GM21390 (cell line): ENCODE data around the gene ST3GAL6.

Experiments
- ATAC-seq: cut with Tn5 transposase; IDR thresholded peaks from one replicate; pipeline ENCODE4 v1.9.1; 2021; ENCODE audit not compliant: unreplicated experiment

The ST3GAL6 gene

DNA sequence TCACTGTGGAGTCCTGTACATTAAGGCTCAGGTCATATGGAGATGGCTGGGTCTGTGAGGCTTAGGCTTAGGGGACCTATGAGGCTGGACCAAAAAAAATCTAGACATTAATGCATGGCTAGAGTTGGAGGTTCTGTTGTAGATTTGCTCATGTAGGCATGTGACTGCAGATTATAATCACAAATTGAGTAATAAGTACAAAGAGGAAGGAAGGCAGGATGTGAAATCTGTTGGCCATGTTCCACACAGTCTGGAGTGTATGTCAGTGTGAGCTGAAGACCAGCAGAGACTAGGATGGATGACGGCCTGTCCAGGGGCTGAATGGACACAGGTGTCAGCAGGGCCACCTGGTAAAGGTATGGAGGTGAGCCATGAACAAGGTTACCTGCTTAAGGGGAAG is at the start of gene ST3GAL6:
Gene ST3GAL6 (plus strand): TSS at position 265 of the 400 bp plus-strand sequence. CDS start 5,101 bp downstream, outside the sequence.
- no peak for ATAC-seq

DNA sequence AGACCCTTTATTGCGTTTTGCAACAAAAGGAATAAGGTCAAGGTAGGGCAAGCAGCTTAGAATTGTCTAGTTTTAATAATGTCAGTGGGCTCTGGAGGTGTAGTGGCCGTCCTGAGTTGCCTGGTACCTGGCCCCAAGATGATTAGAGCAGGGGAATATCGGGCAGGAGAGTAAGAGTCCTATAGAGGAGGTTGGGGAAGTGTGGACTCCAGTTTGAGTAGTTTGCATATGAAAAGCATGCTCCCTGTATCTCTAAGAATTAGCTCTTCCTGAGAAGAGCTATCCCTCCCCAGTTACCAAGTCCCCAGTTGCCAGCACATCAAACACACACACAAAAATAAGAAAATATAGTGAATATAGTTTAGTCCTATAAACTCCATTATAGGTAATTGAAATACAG is 49.2 kb upstream of the ST3GAL6 start:
- no peak for ATAC-seq

GRCh38 chr3:98717584-98717983 is 45.6 kb upstream of the ST3GAL6 start:
- ATAC-seq, result no peak

- no peak for ATAC-seq
Observed at GRCh38 chr3:98718730-98719129, 44.4 kb upstream of the ST3GAL6 start.

DNA sequence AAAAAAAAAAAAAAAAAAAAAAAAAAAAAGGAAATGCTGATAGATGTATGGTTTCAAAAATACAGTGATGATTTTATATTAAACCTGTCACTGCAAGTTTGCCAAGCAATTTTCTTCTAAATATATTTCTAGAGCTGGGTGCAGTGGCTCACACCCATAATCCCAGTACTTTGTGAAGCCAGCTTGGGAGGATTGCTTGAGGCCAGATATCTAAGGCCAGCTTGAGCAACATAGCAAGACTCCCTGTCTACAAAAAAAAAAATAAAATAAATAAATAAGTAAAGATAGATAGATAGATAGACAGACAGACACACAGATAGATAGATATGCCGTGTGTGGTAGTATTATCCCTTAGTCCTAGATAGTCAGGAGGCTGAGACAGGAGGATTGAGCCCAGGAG is 41.4 kb upstream of the ST3GAL6 start:
- ATAC-seq, result no peak

DNA sequence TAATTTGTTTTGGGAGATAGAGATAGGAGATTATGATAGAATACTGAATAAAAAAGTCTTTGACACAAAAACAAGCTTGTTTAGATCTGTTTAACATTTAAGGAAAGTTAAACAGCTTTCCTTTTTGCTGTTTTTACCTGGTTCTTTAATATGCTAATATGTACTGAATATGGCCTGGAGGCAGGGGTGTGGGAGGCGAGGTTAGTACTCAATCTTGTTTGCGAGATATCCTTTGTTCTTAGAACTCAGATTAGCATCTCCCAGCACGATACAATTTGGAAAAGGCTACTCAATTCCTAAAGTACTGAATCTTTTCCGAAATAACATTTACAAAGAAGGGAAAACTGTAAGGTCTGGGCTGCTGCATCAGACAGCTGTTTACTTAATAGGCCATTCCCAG is 40.8 kb upstream of the ST3GAL6 start:
- ATAC-seq, result no peak

GRCh38 chr3:98725352-98725751 is 37.8 kb upstream of the ST3GAL6 start:
- ATAC-seq, result no peak

DNA sequence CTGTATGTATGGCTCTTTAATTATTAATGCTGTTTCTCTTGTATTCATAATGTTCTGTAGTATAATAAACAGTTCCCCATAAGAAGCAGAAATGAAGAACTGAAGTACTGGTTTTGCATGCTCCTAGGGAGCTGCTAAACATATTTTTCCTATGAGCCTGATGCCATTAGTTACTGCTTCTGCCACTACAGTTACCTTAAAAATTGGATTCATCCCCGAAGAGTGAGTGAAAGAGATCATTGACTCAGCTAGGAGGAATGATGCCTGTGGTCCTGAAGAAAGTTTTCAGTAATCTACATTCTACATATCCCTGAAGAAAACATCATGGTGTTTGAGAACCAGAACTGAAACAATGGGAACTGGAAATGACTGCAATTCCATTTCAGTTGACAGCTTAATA is 37.1 kb upstream of the ST3GAL6 start:
- no peak for ATAC-seq

GRCh38 chr3:98727638-98728037 is 35.5 kb upstream of the ST3GAL6 start:
- ATAC-seq, result no peak

DNA sequence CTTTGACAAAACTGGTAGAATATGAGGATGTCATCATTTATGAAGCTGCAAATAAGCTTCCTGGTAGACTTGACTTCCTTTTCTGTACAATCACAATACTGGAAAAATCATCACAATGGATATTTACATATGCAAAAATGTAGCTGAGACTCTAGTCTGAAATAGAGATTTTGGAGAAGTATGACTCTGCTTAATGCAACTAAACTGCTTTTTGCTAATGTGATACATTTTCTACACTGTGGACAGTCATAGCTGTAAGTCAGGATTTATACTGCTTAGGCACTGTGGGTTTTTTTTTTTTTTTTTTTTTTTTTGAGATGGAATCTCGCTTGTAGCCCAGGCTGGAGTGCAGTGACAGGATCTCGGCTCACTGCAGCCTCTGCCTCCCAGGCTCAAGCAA is 34.5 kb upstream of the ST3GAL6 start:
- no peak for ATAC-seq

- no peak for ATAC-seq
Observed at GRCh38 chr3:98730338-98730737, 32.8 kb upstream of the ST3GAL6 start.

GRCh38 chr3:98730886-98731537 is 32.1 kb upstream of the ST3GAL6 start:
- no peak for ATAC-seq

- ATAC-seq, result peak; percentile 46
Observed at GRCh38 chr3:98731720-98732285, 31.3 kb upstream of the ST3GAL6 start.

DNA sequence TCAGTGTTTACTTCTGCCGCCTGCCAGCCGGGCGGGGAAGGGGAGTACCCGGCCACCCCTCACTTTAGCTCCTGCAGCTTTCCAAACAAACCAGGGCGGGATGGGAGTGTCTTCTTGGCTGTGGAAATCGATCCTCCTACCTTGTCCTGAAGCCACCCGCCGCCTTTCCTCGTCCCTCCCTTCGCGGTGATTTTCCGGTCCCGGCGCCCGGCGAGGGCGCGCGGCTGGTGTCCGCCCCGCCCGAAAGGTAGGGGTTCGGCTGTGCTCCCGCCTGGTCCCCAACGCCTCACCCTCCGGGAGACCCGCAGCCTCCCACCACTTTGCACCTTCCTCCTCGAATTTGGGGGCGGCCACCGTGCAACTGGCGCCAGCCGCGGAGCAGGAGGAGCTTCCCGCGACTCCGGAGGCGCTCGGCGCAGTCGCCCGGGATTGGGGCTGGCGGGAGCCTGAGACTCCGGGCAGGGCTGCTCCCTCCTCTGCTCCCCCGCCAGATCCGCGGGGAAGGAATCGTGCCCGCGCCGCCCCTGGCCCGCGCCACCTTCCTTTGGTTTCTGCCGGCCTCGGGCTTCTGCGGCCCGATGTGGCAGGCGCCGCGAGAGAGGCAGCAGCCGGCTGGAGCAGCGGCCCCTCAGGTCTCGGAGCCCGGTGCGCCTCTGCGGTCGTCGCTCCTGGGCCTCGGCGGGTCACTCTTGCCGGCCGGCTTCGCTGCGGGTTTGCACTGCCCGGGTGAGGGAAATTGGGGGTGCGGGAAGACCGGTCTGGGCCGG is 30.7 kb upstream of the ST3GAL6 start:
- peak; percentile 50 for ATAC-seq

- peak; percentile 36 for ATAC-seq
Observed at GRCh38 chr3:98733053-98733811, 29.9 kb upstream of the ST3GAL6 start.

DNA sequence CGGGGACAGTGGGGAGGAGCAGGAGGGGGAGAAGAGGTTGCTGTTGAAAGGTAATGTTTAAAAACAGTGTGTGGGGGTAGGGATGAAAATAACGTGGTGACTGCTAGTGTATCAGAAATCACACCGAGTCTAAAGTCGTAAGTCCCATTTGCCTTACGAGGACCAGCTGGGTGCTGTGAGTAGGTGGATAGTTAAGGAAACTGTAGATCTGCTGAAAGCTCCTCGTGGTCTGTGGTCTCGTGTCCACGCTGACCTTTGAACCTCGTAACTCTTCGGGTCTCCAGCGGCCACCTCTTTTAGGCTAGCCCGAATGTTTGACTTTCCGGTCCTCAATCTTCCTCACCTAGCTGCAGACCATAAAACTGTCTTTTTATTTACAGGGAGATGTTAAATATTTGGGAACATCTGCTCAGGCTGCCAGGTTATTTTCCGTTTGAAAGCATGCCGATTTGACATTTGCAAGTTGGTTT is 29.3 kb upstream of the ST3GAL6 start:
- no peak for ATAC-seq

- no peak for ATAC-seq
Observed at GRCh38 chr3:98734306-98734705, 28.8 kb upstream of the ST3GAL6 start.

DNA sequence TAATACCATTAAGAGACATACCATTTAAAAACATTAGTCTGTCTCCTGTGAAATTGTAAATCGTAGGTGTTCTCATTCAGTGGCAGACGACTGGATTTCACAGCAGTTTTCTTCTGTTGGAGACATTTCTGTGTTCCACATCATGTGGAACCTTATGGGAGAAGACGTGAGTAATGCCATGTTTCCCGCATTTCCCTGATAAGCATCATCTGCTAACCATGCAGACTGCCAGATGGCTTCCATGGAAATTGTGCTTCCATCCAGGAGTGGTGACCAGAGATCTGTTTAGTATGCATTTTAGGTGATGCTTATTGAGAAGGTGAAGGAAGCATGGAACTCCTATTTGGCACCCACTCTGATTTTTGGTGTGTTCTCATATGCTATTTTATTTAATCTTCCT is 28.4 kb upstream of the ST3GAL6 start:
- ATAC-seq, result no peak

DNA sequence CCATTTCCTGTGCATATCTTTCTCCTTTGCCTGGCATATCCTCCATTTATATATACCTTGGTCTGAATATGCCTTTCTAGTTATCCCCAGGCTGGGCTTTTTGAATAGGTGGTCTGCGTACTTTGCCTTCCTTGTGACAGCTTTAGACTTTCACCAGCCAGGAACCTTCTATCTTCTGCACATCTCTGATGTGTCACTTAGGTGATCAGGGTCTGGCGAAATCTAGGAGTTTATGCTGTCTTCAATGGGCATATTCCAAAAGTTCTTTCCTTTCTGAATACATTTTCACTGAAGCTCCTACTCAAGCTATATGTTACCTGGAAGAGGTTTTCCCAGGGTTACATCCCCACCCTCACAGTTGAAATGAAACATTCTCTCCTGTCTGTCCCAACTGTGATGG is 27.8 kb upstream of the ST3GAL6 start:
- ATAC-seq, result no peak

- ATAC-seq, result no peak
Observed at GRCh38 chr3:98735761-98736269, 27.3 kb upstream of the ST3GAL6 start.

- no peak for ATAC-seq
Observed at GRCh38 chr3:98737301-98737700, 25.8 kb upstream of the ST3GAL6 start.
